PC-3 (cell line): ENCODE results near the gene LMAN1.

Experiments used
- CTCF ChIP-seq: fragments of 300-600 bp; sonication (generic); conservative IDR thresholded peaks from 2 replicates; pipeline ENCODE4 v1.5.1; 2017; ENCODE audit warnings: antibody characterized with exemption, low read depth, mild to moderate bottlenecking, low read length
- EZH2 ChIP-seq: fragments of 300-600 bp; sonication (generic); IDR thresholded peaks from one replicate; pipeline ENCODE4 v1.6.1; 2017; ENCODE audit warnings: antibody characterized with exemption, mild to moderate bottlenecking, low read length; ENCODE audit not compliant: unreplicated experiment

GRCh38 chr18:59301929-59302328, 57.1 kb downstream of the LMAN1 start:
- TF ChIP-seq EZH2 (no peak), CTCF (no peak)
